ENCODE measurements around the gene DCK.
"Not testable (repeated sequence)": the region's sequence is repeated elsewhere in the genome, so short reads cannot be mapped to it uniquely, and the experiment has no call there.

The DCK gene

GRCh38 chr4:70994069-70994366 lies 569 bp downstream of the DCK start:
- DNase-seq (ENCODE audit: extremely low read depth, insufficient read length), result no peak
- TF ChIP-seq, protein P1, sequence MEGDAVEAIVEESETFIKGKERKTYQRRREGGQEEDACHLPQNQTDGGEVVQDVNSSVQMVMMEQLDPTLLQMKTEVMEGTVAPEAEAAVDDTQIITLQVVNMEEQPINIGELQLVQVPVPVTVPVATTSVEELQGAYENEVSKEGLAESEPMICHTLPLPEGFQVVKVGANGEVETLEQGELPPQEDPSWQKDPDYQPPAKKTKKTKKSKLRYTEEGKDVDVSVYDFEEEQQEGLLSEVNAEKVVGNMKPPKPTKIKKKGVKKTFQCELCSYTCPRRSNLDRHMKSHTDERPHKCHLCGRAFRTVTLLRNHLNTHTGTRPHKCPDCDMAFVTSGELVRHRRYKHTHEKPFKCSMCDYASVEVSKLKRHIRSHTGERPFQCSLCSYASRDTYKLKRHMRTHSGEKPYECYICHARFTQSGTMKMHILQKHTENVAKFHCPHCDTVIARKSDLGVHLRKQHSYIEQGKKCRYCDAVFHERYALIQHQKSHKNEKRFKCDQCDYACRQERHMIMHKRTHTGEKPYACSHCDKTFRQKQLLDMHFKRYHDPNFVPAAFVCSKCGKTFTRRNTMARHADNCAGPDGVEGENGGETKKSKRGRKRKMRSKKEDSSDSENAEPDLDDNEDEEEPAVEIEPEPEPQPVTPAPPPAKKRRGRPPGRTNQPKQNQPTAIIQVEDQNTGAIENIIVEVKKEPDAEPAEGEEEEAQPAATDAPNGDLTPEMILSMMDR (IDR thresholded peaks at IDR 0.05; ENCODE audit: insufficient read depth, low read length, poor library complexity, severe bottlenecking), result no peak
- no peaks in the 10 kb centered on the region for H3K36me3 ChIP-seq (ENCODE audit: control insufficient read depth, insufficient read depth, low read length)
- no peaks in the 10 kb centered on the region for H3K27me3 ChIP-seq (replicated peaks; ENCODE audit: control insufficient read depth, insufficient read depth, low read length)
- peak overlapping the region; percentile 72 for H3K4me3 ChIP-seq (replicated peaks; ENCODE audit: low read depth, low read length)

GRCh38 chr4:70994387-70995099 lies 1.1 kb downstream of the DCK start:
- DNase-seq (ENCODE audit: extremely low read depth, insufficient read length), result peak; percentile 27
- Histone ChIP-seq H3K27me3 (replicated peaks; ENCODE audit: control insufficient read depth, insufficient read depth, low read length) (no peaks in the 10 kb centered on the region), H3K4me3 (replicated peaks; ENCODE audit: low read depth, low read length) (peak overlapping the region; percentile 72), H3K36me3 (ENCODE audit: control insufficient read depth, insufficient read depth, low read length) (no peaks in the 10 kb centered on the region)
- TF ChIP-seq, protein P1 (IDR thresholded peaks at IDR 0.05; ENCODE audit: insufficient read depth, low read length, poor library complexity, severe bottlenecking), result no peak

GRCh38 chr4:70996018-70996360 lies 2.5 kb downstream of the DCK start:
- Histone ChIP-seq H3K36me3 (ENCODE audit: control insufficient read depth, insufficient read depth, low read length) (no peaks in the 10 kb centered on the region), H3K27me3 (replicated peaks; ENCODE audit: control insufficient read depth, insufficient read depth, low read length) (no peaks in the 10 kb centered on the region), H3K4me3 (replicated peaks; ENCODE audit: low read depth, low read length) (peak overlapping the region; percentile 72)
- DNase-seq (ENCODE audit: extremely low read depth, insufficient read length), result no peak
- TF ChIP-seq, protein P1 (IDR thresholded peaks at IDR 0.05; ENCODE audit: insufficient read depth, low read length, poor library complexity, severe bottlenecking), result no peak

DNA sequence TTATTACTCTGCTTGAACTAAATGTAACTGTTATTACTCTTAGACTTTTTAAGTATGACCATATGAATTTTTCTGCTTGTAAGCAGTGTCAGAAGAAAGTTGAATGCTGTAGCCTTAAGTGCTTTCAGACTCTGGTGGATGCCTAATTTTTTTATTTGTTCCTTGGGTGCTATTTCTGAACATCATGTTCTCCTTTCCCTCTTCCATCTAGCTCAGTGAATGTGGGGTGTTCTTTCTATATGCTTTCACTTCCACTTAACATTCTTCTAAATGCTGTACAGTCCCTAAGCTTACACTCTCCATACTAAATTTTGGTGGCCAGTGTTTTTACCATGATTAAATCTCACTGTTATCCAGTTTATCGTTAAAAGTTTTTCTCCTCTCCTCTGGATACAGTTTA lies 3.6 kb downstream of the DCK start:
- Histone ChIP-seq H3K36me3 (ENCODE audit: control insufficient read depth, insufficient read depth, low read length) (no peaks in the 10 kb centered on the region), H3K27me3 (replicated peaks; ENCODE audit: control insufficient read depth, insufficient read depth, low read length) (no peaks in the 10 kb centered on the region), H3K4me3 (replicated peaks; ENCODE audit: low read depth, low read length) (no peak overlapping the region)
- TF ChIP-seq, protein P1 (IDR thresholded peaks at IDR 0.05; ENCODE audit: insufficient read depth, low read length, poor library complexity, severe bottlenecking), result no peak
- DNase-seq (ENCODE audit: extremely low read depth, insufficient read length), result no peak

DNA sequence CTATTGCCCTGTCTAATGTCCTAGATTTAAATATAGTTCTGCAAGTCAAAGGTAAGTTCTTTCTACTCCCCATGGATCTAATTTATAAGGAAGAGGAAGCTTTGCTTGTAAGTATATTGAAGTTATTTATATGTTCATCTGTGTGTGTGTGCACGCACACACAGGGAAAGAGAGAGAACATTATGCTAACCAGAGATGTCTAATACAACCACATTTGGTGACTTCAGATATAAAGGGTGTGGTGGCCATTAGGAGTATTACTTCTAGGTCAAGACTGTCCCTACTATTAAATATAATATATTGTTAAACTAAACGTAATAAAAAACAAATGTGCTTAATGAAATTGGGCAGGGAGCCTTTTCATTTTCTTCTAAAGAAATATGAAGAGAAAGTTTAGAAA lies 4.1 kb downstream of the DCK start:
- DNase-seq (ENCODE audit: extremely low read depth, insufficient read length), result no peak

GRCh38 chr4:70999639-71000038 lies 6.2 kb downstream of the DCK start:
- not testable (repeated sequence) for DNase-seq (ENCODE audit: extremely low read depth, insufficient read length); H3K4me3 ChIP-seq (replicated peaks; ENCODE audit: low read depth, low read length); H3K27me3 ChIP-seq (replicated peaks; ENCODE audit: control insufficient read depth, insufficient read depth, low read length); H3K36me3 ChIP-seq (ENCODE audit: control insufficient read depth, insufficient read depth, low read length)

More for the DNA sequence above, 4.1 kb downstream of the DCK start:
- no peaks in the 10 kb centered on the region for H3K27me3 ChIP-seq (replicated peaks; ENCODE audit: control insufficient read depth, insufficient read depth, low read length)
- no peaks in the 10 kb centered on the region for H3K36me3 ChIP-seq (ENCODE audit: control insufficient read depth, insufficient read depth, low read length)
- TF ChIP-seq, protein P1 (IDR thresholded peaks at IDR 0.05; ENCODE audit: insufficient read depth, low read length, poor library complexity, severe bottlenecking), result no peak
- H3K4me3 ChIP-seq (replicated peaks; ENCODE audit: low read depth, low read length), result no peak overlapping the region

- H3K36me3 ChIP-seq (ENCODE audit: control insufficient read depth, insufficient read depth, low read length); H3K4me3 ChIP-seq (replicated peaks; ENCODE audit: low read depth, low read length); DNase-seq (ENCODE audit: extremely low read depth, insufficient read length); H3K27me3 ChIP-seq (replicated peaks; ENCODE audit: control insufficient read depth, insufficient read depth, low read length): not testable (repeated sequence)
Measured at GRCh38 chr4:71001363-71001762, 7.9 kb downstream of the DCK start.

All from GM06990 (cell line).